GM12873 (cell line): ENCODE measurements around the gene HAUS5.

ENCODE experiments used
- CTCF ChIP-seq: IDR thresholded peaks from 2 replicates; pipeline ENCODE4 v1.5.1; 2012; ENCODE audit warnings: low read depth, mild to moderate bottlenecking, moderate library complexity, low read length, control low read depth; ENCODE audit not compliant: insufficient read depth; ENCODE audit errors: missing control alignments

HAUS5 gene

GRCh38 chr19:35669566-35669965 lies 57.0 kb downstream of the HAUS5 start:
- TF ChIP-seq CTCF = no peak

- no peak for TF ChIP-seq CTCF
Measured at GRCh38 chr19:35669974-35670373, 57.4 kb downstream of the HAUS5 start.

GRCh38 chr19:35670686-35671085 lies 58.2 kb downstream of the HAUS5 start:
- no peak for TF ChIP-seq CTCF

GRCh38 chr19:35671818-35672217 lies 59.3 kb downstream of the HAUS5 start:
- no peak for TF ChIP-seq CTCF

- no peak for TF ChIP-seq CTCF
Measured at GRCh38 chr19:35673121-35673804, 60.7 kb downstream of the HAUS5 start.
